ENCODE results near the gene RHOJ. TPM values are rescaled to one million over a fixed set of nuclear protein-coding genes. Genes with fewer than 3 reads are reported as not detected.
"Not testable (repeated sequence)": the region's sequence is repeated elsewhere in the genome, so short reads cannot be mapped to it uniquely, and the experiment has no call there.

Gene RHOJ
- total RNA-seq, 1 donor from 2014 or later = not detected

GRCh38 chr14:63276492-63277342, 72.5 kb downstream of the RHOJ start:
- H3K36me3 ChIP-seq (ENCODE audit: control insufficient read depth, insufficient read depth, low read length) = no peaks in the 10 kb centered on the region
- TF ChIP-seq, protein P1, sequence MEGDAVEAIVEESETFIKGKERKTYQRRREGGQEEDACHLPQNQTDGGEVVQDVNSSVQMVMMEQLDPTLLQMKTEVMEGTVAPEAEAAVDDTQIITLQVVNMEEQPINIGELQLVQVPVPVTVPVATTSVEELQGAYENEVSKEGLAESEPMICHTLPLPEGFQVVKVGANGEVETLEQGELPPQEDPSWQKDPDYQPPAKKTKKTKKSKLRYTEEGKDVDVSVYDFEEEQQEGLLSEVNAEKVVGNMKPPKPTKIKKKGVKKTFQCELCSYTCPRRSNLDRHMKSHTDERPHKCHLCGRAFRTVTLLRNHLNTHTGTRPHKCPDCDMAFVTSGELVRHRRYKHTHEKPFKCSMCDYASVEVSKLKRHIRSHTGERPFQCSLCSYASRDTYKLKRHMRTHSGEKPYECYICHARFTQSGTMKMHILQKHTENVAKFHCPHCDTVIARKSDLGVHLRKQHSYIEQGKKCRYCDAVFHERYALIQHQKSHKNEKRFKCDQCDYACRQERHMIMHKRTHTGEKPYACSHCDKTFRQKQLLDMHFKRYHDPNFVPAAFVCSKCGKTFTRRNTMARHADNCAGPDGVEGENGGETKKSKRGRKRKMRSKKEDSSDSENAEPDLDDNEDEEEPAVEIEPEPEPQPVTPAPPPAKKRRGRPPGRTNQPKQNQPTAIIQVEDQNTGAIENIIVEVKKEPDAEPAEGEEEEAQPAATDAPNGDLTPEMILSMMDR (IDR thresholded peaks at IDR 0.05; ENCODE audit: insufficient read depth, low read length, severe bottlenecking) = peak; percentile 62
- H3K27me3 ChIP-seq (ENCODE audit: control insufficient read depth, insufficient read depth, low read length) = peaks cover 2% of the 10 kb centered on the region
- peak; percentile 64 for DNase-seq (ENCODE audit: low read depth)
- no peak for FAIRE-seq
- H3K4me3 ChIP-seq (ENCODE audit: low read depth, low read length) = no peak overlapping the region

DNA sequence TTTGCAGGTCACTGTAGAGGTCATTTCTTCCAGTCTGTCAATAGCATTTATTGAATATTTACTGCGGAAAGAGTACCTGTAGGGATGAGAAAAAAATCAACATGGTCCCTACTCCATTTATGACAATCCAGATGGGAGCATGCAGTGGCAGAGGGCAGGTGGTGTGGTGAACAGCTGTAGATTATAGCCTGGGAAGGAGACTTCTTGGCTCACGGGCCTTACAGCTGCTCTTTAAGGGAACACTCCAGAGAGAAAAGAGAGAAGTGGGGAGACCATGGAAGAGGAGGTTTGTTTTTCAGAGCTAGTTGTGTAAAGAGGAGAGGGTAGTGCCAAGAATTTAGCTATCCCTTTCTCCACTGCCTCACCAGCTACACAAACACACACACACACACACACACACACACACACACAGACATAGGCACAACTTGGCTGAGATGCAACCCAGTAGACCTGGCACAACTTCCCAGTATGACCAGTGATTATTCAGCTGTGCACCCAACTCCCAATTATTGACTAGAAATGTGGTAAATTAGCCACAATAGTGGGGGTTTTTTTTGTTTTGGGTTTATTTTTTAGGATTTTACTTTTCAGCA, 73.4 kb downstream of the RHOJ start:
- Histone ChIP-seq H3K4me3 (ENCODE audit: low read depth, low read length) (no peak overlapping the region), H3K27me3 (ENCODE audit: control insufficient read depth, insufficient read depth, low read length) (peaks cover 2% of the 10 kb centered on the region), H3K36me3 (ENCODE audit: control insufficient read depth, insufficient read depth, low read length) (no peaks in the 10 kb centered on the region)
- no peak for DNase-seq (ENCODE audit: low read depth)
- TF ChIP-seq, protein P1 (IDR thresholded peaks at IDR 0.05; ENCODE audit: insufficient read depth, low read length, severe bottlenecking) = no peak
- no peak for FAIRE-seq

DNA sequence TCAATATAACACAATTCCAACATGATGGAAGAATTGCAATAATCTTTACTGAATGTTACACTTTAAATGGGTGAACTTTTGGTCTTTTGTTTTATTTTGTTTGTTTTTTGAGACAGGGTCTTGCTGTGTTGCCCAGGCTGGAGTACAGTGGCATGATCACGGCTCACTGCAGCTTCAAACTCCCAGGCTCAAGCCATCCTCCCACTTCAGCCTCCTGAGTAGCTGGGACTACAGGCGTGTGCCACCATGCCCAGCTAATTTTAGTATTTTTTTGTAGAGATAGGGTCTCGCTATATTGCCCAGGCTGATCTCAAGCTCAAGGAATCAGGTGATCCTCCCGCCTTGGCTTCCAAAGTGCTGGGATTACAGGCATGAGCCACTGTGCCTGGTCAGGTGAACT, 75.7 kb downstream of the RHOJ start:
- DNase-seq (ENCODE audit: low read depth); FAIRE-seq; H3K27me3 ChIP-seq (ENCODE audit: control insufficient read depth, insufficient read depth, low read length): not testable (repeated sequence)

GRCh38 chr14:63282997-63283883, 79.0 kb downstream of the RHOJ start:
- DNase-seq (ENCODE audit: low read depth) = no peak

More for the DNA sequence above, 75.7 kb downstream of the RHOJ start:
- H3K36me3 ChIP-seq (ENCODE audit: control insufficient read depth, insufficient read depth, low read length); H3K4me3 ChIP-seq (ENCODE audit: low read depth, low read length): not testable (repeated sequence)

GRCh38 chr14:63283884-63284248, 79.6 kb downstream of the RHOJ start:
- FAIRE-seq (no peak), DNase-seq (ENCODE audit: low read depth) (no peak)
- TF ChIP-seq, protein P1 (IDR thresholded peaks at IDR 0.05; ENCODE audit: insufficient read depth, low read length, severe bottlenecking) = no peak
- H3K36me3 ChIP-seq (ENCODE audit: control insufficient read depth, insufficient read depth, low read length) = no peaks in the 10 kb centered on the region
- peaks cover 3% of the 10 kb centered on the region for H3K27me3 ChIP-seq (ENCODE audit: control insufficient read depth, insufficient read depth, low read length)
- no peak overlapping the region for H3K4me3 ChIP-seq (ENCODE audit: low read depth, low read length)

More at GRCh38 chr14:63282997-63283883, 79.0 kb downstream of the RHOJ start:
- Histone ChIP-seq H3K4me3 (ENCODE audit: low read depth, low read length) (no peak overlapping the region), H3K36me3 (ENCODE audit: control insufficient read depth, insufficient read depth, low read length) (no peaks in the 10 kb centered on the region), H3K27me3 (ENCODE audit: control insufficient read depth, insufficient read depth, low read length) (peaks cover 3% of the 10 kb centered on the region)
- no peak for FAIRE-seq
- TF ChIP-seq, protein P1 (IDR thresholded peaks at IDR 0.05; ENCODE audit: insufficient read depth, low read length, severe bottlenecking) = no peak

- no peak for FAIRE-seq
These were observed 81.8 kb downstream of the RHOJ start for GRCh38 chr14:63286071-63286470.

More at GRCh38 chr14:63286071-63286470, 81.8 kb downstream of the RHOJ start:
- H3K27me3 ChIP-seq (ENCODE audit: control insufficient read depth, insufficient read depth, low read length) = peaks cover 1% of the 10 kb centered on the region
- no peak overlapping the region for H3K4me3 ChIP-seq (ENCODE audit: low read depth, low read length)
- H3K36me3 ChIP-seq (ENCODE audit: control insufficient read depth, insufficient read depth, low read length) = no peaks in the 10 kb centered on the region
- TF ChIP-seq, protein P1 (IDR thresholded peaks at IDR 0.05; ENCODE audit: insufficient read depth, low read length, severe bottlenecking) = no peak
- no peak for DNase-seq (ENCODE audit: low read depth)

Measured in bronchial epithelial cell (primary cell).